ENCODE measurements around the gene OOSP2.
"Not testable (repeated sequence)": the region's sequence is repeated elsewhere in the genome, so short reads cannot be mapped to it uniquely, and the experiment has no call there.

OOSP2 gene

GRCh38 chr11:60005360-60005759 is 34.8 kb upstream of the OOSP2 start:
- in situ Hi-C loops (cut with MboI; ENCODE audit: low pct_unique_long_range_greater_than_20kb, low sequenced_read_pairs, unreplicated experiment), result no loop called here
- TF ChIP-seq, protein P1, sequence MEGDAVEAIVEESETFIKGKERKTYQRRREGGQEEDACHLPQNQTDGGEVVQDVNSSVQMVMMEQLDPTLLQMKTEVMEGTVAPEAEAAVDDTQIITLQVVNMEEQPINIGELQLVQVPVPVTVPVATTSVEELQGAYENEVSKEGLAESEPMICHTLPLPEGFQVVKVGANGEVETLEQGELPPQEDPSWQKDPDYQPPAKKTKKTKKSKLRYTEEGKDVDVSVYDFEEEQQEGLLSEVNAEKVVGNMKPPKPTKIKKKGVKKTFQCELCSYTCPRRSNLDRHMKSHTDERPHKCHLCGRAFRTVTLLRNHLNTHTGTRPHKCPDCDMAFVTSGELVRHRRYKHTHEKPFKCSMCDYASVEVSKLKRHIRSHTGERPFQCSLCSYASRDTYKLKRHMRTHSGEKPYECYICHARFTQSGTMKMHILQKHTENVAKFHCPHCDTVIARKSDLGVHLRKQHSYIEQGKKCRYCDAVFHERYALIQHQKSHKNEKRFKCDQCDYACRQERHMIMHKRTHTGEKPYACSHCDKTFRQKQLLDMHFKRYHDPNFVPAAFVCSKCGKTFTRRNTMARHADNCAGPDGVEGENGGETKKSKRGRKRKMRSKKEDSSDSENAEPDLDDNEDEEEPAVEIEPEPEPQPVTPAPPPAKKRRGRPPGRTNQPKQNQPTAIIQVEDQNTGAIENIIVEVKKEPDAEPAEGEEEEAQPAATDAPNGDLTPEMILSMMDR (IDR thresholded peaks at IDR 0.05; ENCODE audit: extremely low read depth, insufficient read depth, missing control alignments), result no peak
- no peak for DNase-seq (ENCODE audit: low spot score)

DNA sequence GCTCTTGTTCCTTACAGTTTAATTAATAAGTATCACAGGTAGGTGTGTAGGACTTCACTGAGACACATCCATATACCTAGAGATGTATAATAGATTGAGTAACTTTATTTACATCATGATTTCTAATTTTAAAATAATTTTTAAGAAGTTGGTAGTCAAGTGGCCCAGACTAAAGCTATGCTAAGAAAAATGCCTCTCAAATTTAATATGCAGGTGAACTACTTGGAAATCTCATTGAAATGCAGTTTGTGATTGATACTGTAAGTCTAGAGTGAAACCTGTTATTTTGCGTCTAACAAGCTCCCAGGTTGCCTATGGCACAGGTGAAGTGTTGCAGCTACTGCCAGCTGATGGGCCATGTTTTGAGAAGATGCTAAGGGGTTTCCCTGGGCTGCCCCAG is 23.3 kb upstream of the OOSP2 start, which contains the start of gene OOSP4B:
Gene OOSP4B (plus strand): TSS at position 301 of the 400 bp plus-strand sequence.
- TF ChIP-seq, protein P1 (IDR thresholded peaks at IDR 0.05; ENCODE audit: extremely low read depth, insufficient read depth, missing control alignments), result no peak
- in situ Hi-C loops (cut with MboI; ENCODE audit: low pct_unique_long_range_greater_than_20kb, low sequenced_read_pairs, unreplicated experiment), result no loop called here
- no peak for DNase-seq (ENCODE audit: low spot score)

DNA sequence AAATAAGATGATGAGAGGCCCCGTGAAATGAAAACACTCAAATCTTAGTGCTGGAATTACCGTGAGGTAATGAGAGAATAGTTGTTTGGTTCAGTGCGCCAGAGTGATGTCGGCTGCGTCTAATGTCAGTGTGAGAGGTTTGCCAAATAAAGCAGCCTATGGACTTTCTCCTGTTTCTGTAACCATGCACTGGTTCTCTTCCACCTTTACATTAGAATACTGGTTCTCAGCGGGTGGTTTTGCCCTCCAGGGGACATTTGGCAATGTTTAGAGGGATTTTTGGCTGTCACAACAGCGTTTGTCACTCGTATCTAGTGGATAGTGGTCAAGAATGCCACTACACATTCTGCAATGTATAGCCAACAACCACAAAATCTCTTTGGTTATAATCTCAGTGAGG is 22.2 kb upstream of the OOSP2 start:
- no peak for DNase-seq (ENCODE audit: low spot score)
- in situ Hi-C loops (cut with MboI; ENCODE audit: low pct_unique_long_range_greater_than_20kb, low sequenced_read_pairs, unreplicated experiment), result no loop called here
- TF ChIP-seq, protein P1 (IDR thresholded peaks at IDR 0.05; ENCODE audit: extremely low read depth, insufficient read depth, missing control alignments), result no peak

- in situ Hi-C loops (cut with MboI; ENCODE audit: low pct_unique_long_range_greater_than_20kb, low sequenced_read_pairs, unreplicated experiment); DNase-seq (ENCODE audit: low spot score): not testable (repeated sequence)
Measured at GRCh38 chr11:60020376-60020775, 19.8 kb upstream of the OOSP2 start.

- no peak for DNase-seq (ENCODE audit: low spot score)
- in situ Hi-C loops (cut with MboI; ENCODE audit: low pct_unique_long_range_greater_than_20kb, low sequenced_read_pairs, unreplicated experiment), result no loop called here
- TF ChIP-seq, protein P1 (IDR thresholded peaks at IDR 0.05; ENCODE audit: extremely low read depth, insufficient read depth, missing control alignments), result no peak
Measured at GRCh38 chr11:60029015-60029632, 11.1 kb upstream of the OOSP2 start.

DNA sequence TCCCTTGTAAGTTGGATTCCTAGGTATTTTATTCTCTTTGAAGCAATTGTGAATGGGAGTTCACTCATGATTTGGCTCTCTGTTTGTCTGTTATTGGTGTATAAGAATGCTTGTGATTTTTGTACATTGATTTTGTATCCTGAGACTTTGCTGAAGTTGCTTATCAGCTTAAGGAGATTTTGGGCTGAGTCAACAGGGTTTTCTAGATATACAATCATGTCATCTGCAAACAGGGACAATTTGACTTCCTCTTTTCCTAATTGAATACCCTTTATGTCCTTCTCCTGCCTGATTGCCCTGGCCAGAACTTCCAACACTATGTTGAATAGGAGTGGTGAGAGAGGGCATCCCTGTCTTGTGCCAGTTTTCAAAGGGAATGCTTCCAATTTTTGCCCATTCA is 10.2 kb downstream of the OOSP2 start:
- DNase-seq (ENCODE audit: low spot score); in situ Hi-C loops (cut with MboI; ENCODE audit: low pct_unique_long_range_greater_than_20kb, low sequenced_read_pairs, unreplicated experiment): not testable (repeated sequence)

- in situ Hi-C loops (cut with MboI; ENCODE audit: low pct_unique_long_range_greater_than_20kb, low sequenced_read_pairs, unreplicated experiment); DNase-seq (ENCODE audit: low spot score): not testable (repeated sequence)
Measured at GRCh38 chr11:60050839-60051238, 10.6 kb downstream of the OOSP2 start.

DNA sequence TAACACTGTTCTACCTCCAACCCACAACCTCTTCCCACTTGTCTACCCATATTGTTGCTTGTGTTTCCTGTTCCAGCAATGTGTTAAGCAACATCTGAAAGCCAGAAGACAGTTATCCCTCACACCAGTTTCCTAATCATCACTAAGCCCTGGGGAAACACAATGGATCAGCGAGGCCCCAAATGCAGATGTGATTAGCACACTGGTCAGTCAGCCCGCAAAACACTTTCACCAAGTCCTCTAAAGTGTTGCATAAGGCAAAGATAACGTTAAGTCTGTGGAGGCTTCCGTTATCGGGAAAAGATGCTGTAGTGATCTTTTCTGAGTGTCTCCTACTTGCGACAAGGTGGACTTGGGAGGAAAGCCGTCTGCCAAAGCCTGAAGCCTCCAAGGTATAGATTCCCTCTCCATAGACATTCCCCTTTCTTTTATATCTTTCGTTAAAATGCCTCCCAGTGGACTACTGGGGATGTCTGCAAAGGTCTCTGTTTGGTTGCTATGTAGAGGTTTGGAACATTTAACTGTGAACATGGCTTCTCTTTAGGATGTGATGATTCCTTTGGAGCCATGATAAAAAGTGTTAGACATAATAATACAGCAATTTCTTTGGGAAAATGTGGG is 16.2 kb downstream of the OOSP2 start, which contains the start of gene MS4A3:
Gene MS4A3 (plus strand): TSS at position 317 of the 621 bp plus-strand sequence. CDS start 4,496 bp downstream, outside the sequence.
- in situ Hi-C loops (cut with MboI; ENCODE audit: low pct_unique_long_range_greater_than_20kb, low sequenced_read_pairs, unreplicated experiment), result no loop called here
- DNase-seq (ENCODE audit: low spot score), result no peak
- TF ChIP-seq, protein P1 (IDR thresholded peaks at IDR 0.05; ENCODE audit: extremely low read depth, insufficient read depth, missing control alignments), result no peak

Measured in GM13977 (cell line).